ENCODE data around the gene KLHL35.

Gene KLHL35, protein sequence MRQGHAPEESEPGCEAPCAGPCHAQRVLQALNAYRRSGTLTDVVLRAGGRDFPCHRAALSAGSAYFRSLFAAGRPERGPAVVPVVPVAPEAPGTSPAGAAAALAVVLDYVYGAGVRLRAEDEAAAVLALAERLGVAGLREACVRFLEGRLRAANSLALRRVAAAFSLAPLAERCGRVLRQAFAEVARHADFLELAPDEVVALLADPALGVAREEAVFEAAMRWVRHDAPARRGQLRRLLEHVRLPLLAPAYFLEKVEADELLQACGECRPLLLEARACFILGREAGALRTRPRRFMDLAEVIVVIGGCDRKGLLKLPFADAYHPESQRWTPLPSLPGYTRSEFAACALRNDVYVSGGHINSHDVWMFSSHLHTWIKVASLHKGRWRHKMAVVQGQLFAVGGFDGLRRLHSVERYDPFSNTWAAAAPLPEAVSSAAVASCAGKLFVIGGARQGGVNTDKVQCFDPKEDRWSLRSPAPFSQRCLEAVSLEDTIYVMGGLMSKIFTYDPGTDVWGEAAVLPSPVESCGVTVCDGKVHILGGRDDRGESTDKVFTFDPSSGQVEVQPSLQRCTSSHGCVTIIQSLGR

DNA sequence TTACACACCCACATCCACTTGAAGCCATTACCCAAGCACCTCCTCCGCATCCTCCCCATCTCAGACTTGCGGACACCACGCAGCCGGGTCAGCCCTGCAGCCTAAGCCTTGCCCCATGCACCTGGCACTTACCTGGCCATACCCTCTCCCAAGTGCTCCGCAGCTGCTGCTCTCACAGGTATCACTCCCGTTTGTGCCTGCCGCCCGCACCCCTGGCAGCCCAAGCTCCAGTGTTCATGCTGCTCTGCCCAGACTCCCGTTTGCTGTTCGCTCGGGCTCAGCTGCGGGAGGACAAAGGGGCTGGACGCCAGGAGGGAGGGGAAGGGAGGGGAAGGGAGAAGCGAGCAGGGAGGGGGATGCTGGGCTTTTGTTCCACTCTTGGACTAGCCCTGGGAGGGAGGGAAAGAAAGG, at the start of gene KLHL35:
KLHL35 (minus strand) TSS at position 293 of the 411 bp plus-strand sequence. CDS start 2,574 bp downstream, outside the sequence.
- DNase-seq, result no peak

- DNase-seq, result no peak
Measured at GRCh38 chr11:75481922-75482606, 49.1 kb upstream of the KLHL35 start.

- DNase-seq, result no peak
Measured at GRCh38 chr11:75481223-75481921, 48.4 kb upstream of the KLHL35 start.

- no peak for DNase-seq
Measured at GRCh38 chr11:75480185-75481175, 47.5 kb upstream of the KLHL35 start.

DNA sequence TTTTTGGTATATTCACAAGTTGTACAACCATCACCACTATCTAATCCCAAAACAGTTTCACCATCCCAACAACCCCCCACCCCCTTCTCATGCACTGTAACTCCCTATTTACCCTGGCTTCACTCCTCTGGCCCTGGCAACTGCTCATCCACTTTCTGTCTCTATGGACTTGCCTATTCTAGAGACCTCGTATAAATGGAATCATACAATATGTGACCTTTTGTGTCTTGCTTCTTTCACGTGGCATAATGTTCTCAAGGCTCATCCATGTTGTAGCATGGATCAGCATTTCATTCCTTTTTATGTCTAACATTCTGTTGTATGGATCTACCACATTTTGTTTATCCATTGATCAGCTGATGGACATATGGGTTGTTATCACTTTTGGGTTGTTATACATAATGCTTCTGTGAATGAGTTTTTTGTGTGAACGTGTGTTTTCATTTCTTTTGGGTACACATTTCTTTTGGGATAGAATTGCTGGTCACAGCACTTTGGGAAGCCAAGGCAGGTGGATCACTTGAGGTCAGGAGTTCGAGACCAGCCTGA, 46.7 kb upstream of the KLHL35 start:
- no peak for DNase-seq

GRCh38 chr11:75478783-75479596, 46.0 kb upstream of the KLHL35 start:
- no peak for DNase-seq

- DNase-seq, result no peak
Measured at GRCh38 chr11:75477614-75477935, 44.6 kb upstream of the KLHL35 start.

DNA sequence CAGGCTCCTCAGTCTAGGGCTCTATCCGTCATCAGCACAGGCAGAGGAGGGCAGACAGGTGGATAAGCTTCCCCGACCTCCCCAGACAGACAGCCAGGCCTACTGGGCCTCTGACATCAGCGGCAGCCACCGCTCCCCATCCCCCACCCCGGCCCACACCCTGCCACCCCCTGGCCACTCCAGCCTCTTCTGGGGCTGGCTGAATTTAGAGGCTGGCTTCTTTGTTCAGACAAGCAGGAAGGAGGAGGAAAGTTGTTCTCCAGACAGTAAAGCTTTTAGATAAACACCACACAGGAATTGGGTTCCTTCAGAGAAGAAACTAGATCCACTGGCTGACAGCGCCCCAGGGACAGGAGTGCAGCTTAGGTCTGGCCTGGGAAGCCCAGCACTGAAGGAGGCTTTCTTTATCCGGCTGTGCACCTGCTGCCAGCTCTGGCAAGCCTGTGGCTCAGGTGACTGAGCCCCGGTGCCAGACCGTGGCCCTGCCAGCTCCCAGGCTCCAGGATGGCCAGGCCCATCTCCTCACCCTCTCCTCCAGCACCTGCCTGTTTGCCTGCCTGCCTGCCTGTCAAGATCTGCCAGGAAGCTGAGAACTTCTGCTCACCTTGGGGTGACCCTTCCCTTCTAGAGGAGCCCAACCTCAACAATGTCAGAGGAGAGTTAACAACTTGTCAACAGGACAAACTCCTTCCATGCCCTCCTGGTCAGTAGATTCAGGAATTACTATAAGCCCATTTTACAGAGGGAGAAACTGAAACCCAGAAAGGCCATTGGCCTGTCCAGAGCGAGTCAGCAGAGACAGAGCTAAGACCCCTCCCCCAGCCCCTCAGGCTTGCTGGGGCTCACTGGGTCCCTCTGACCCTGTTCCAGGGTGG, 44.0 kb upstream of the KLHL35 start:
- DNase-seq, result no peak

DNA sequence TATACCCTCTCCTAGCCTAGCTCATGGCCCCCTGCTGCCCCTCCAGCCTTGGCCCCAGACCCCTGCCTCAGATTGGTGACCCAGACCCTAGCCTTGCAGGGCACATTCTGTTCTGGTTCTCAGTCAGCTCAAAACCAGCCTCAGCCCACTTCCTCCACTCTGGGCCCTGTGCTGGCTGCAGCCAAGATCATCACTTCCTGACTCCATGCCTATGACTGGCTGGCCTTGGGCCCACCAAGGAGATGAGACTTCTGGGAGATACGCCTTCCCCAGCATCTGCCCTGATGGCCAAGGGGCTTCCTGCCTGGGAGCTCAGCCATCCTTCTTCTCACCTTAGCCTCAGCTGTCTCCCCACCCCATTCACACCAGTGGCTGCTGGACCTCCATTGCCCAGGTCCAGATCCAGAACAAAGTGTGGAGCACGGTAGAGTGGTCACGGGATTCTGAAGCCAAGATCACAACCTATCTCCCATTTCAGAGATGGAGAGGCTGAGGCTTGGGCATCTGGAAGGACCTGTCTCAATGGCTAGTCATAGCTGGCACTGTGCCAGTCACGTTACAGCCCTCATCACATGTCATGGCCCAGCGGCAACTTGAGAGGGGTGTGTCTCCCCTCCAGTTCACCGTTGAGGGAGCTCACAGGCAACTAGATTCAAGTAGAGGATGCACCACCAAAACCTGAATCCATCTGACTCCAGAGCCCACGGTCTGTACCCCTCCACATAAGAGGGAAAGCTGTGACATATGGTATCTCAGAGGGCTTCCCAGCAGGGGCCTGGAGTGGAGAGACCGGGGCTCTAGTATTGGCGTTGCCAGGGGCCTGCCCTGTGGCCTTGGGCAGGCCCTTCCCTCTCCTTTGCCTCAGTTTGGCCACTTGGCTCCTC, 43.0 kb upstream of the KLHL35 start:
- peak; percentile 54 for DNase-seq

GRCh38 chr11:75474878-75475766, 42.1 kb upstream of the KLHL35 start:
- peak; percentile 67 for DNase-seq

DNA sequence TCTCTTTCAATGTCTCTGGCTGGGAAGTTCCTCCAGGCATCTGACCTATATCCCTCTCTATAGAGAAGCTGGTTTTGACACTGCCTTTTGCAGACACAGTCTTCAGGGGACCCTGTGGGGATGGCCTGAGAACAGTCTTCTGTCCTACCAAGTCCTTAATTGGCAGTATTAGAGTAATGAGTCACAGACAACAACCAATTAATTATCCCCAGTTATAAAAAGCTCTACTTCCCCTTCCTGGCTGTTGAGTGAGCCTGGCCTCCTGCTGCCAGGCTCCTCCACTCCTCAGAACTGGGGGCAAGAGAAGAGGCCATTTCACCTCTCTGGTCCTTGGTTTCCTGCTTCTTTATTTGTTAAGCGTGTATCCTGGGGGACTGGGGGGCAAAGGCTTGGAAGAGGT, 41.2 kb upstream of the KLHL35 start:
- no peak for DNase-seq

GRCh38 chr11:75473684-75474083, 40.7 kb upstream of the KLHL35 start:
- no peak for DNase-seq

- peak; percentile 16 for DNase-seq
Measured at GRCh38 chr11:75472081-75472732, 39.2 kb upstream of the KLHL35 start.

GRCh38 chr11:75471176-75471973, 38.4 kb upstream of the KLHL35 start:
- DNase-seq, result peak; percentile 8

- DNase-seq, result no peak
Measured at GRCh38 chr11:75470476-75471080, 37.6 kb upstream of the KLHL35 start.
